GM19035 (cell line): ENCODE data around the gene EPB41.

Source experiments
- ATAC-seq: cut with Tn5 transposase; IDR thresholded peaks from one replicate; pipeline ENCODE4 v1.9.1; 2021; ENCODE audit not compliant: unreplicated experiment

Gene EPB41

GRCh38 chr1:29162025-29162424, 247.7 kb downstream of the EPB41 start:
- ATAC-seq = no peak

- ATAC-seq = no peak
Observed at GRCh38 chr1:29162476-29163138, 248.2 kb downstream of the EPB41 start.

GRCh38 chr1:29164588-29164987, 250.2 kb downstream of the EPB41 start:
- ATAC-seq = no peak

GRCh38 chr1:29166291-29166878, 252.0 kb downstream of the EPB41 start:
- ATAC-seq = no peak

GRCh38 chr1:29167904-29168303, 253.5 kb downstream of the EPB41 start:
- no peak for ATAC-seq
